Loucy (cell line): Measurements from ENCODE around the gene VMAC.

Source experiments
- H2AFZ ChIP-seq: fragments of 200-600 bp; sonication (generic); 2 replicates; pipeline ENCODE4 v1.6.0; 2016; ENCODE audit warnings: antibody characterized with exemption, mild to moderate bottlenecking, low read length, moderate library complexity
- H3F3A ChIP-seq: fragments of 200-600 bp; 2 replicates; pipeline ENCODE4 v1.6.0; 2016; ENCODE audit warnings: antibody characterized with exemption, low read depth, mild to moderate bottlenecking
- H3K27me3 ChIP-seq: fragments of 200-600 bp; sonication (generic); 2 replicates; pipeline ENCODE4 v1.6.1; 2014; ENCODE audit warnings: low read length, mild to moderate bottlenecking; ENCODE audit not compliant: insufficient read depth, poor library complexity, severe bottlenecking
- H3K36me3 ChIP-seq: fragments of 200-600 bp; sonication (generic); 2 replicates; pipeline ENCODE4 v1.6.1; 2016; ENCODE audit warnings: low read length; ENCODE audit not compliant: insufficient read depth
- H3K4me1 ChIP-seq: fragments of 200-600 bp; sonication (generic); 2 replicates; pipeline ENCODE4 v1.5.1; 2014; ENCODE audit warnings: low read length, mild to moderate bottlenecking; ENCODE audit not compliant: insufficient read depth, poor library complexity, severe bottlenecking
- H3K4me2 ChIP-seq: fragments of 200-600 bp; sonication (generic); 2 replicates; pipeline ENCODE4 v1.6.0; 2014; ENCODE audit warnings: antibody characterized with exemption, low read length, low read depth, mild to moderate bottlenecking; ENCODE audit not compliant: poor library complexity, severe bottlenecking
- H3K4me3 ChIP-seq: fragments of 200-600 bp; sonication (generic); 2 replicates; pipeline ENCODE4 v1.5.1; 2014; ENCODE audit warnings: low read length, mild to moderate bottlenecking, mixed read lengths; ENCODE audit not compliant: poor library complexity, severe bottlenecking
- H3K79me2 ChIP-seq: fragments of 200-600 bp; sonication (generic); 2 replicates; pipeline ENCODE4 v1.6.1; 2014; ENCODE audit warnings: low read length; ENCODE audit not compliant: insufficient read depth
- H3K9ac ChIP-seq: fragments of 200-600 bp; sonication (generic); 2 replicates; pipeline ENCODE4 v1.6.0; 2014; ENCODE audit warnings: mild to moderate bottlenecking, low read depth, low read length, moderate library complexity; ENCODE audit not compliant: poor library complexity, severe bottlenecking
- H3K9me2 ChIP-seq: fragments of 200-600 bp; sonication (generic); replicated peaks from 2 replicates; pipeline ENCODE4 v1.6.1; 2016; ENCODE audit warnings: low read depth, low read length, mixed read lengths
- H3K9me3 ChIP-seq: fragments of 200-600 bp; sonication (generic); 2 replicates; pipeline ENCODE4 v1.6.1; 2014; ENCODE audit warnings: mild to moderate bottlenecking, antibody characterized with exemption, low read length, low read depth; ENCODE audit not compliant: insufficient read depth
- H4K20me1 ChIP-seq: fragments of 200-600 bp; sonication (generic); 2 replicates; pipeline ENCODE4 v1.6.0; 2014; ENCODE audit warnings: antibody characterized with exemption, low read length, mild to moderate bottlenecking; ENCODE audit not compliant: insufficient read depth, poor library complexity, severe bottlenecking
- EZH2phosphoT487 ChIP-seq: fragments of 200-600 bp; IDR thresholded peaks from 2 replicates; pipeline ENCODE4 v1.6.1; 2018; ENCODE audit warnings: antibody characterized with exemption, mild to moderate bottlenecking, moderate library complexity, borderline replicate concordance
- TF ChIP-seq, protein P1 (sequence below): fragments of 200-600 bp; sonication (generic); conservative IDR thresholded peaks from 2 replicates; pipeline ENCODE4 v1.5.1; 2014; ENCODE audit warnings: mild to moderate bottlenecking, antibody characterized with exemption, low read length

Gene VMAC

DNA sequence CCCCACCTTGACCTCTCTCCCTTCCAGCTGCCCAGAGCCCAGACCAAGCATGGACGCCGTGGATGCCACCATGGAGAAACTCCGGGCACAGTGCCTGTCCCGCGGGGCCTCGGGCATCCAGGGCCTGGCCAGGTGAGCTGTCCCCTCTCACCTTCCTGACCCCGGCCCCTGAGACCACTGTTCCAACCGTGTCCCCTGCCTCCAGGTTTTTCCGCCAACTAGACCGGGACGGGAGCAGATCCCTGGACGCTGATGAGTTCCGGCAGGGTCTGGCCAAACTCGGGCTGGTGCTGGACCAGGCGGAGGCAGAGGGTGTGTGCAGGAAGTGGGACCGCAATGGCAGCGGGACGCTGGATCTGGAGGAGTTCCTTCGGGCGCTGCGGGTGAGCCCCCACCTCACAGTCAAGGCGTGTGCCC lies 9.7 kb downstream of the VMAC start:
- Histone ChIP-seq H3K4me1 (no peaks in the 10 kb centered on the region), H3K9me2 (no peaks in the 10 kb centered on the region), H3K36me3 (peaks cover 35% of the 10 kb centered on the region; the same call in 1 of the 2 replicates), H3K9me3 (no peaks in the 10 kb centered on the region), H3K9ac (no peak overlapping the region), H3K79me2 (no peaks in the 10 kb centered on the region), H3K4me3 (no peak overlapping the region), H3F3A (no peaks in the 10 kb centered on the region), H2AFZ (no peak overlapping the region), H3K4me2 (no peak overlapping the region), H4K20me1 (no peaks in the 10 kb centered on the region), H3K27me3 (no peaks in the 10 kb centered on the region)
- TF ChIP-seq, protein P1, sequence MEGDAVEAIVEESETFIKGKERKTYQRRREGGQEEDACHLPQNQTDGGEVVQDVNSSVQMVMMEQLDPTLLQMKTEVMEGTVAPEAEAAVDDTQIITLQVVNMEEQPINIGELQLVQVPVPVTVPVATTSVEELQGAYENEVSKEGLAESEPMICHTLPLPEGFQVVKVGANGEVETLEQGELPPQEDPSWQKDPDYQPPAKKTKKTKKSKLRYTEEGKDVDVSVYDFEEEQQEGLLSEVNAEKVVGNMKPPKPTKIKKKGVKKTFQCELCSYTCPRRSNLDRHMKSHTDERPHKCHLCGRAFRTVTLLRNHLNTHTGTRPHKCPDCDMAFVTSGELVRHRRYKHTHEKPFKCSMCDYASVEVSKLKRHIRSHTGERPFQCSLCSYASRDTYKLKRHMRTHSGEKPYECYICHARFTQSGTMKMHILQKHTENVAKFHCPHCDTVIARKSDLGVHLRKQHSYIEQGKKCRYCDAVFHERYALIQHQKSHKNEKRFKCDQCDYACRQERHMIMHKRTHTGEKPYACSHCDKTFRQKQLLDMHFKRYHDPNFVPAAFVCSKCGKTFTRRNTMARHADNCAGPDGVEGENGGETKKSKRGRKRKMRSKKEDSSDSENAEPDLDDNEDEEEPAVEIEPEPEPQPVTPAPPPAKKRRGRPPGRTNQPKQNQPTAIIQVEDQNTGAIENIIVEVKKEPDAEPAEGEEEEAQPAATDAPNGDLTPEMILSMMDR: no peak

DNA sequence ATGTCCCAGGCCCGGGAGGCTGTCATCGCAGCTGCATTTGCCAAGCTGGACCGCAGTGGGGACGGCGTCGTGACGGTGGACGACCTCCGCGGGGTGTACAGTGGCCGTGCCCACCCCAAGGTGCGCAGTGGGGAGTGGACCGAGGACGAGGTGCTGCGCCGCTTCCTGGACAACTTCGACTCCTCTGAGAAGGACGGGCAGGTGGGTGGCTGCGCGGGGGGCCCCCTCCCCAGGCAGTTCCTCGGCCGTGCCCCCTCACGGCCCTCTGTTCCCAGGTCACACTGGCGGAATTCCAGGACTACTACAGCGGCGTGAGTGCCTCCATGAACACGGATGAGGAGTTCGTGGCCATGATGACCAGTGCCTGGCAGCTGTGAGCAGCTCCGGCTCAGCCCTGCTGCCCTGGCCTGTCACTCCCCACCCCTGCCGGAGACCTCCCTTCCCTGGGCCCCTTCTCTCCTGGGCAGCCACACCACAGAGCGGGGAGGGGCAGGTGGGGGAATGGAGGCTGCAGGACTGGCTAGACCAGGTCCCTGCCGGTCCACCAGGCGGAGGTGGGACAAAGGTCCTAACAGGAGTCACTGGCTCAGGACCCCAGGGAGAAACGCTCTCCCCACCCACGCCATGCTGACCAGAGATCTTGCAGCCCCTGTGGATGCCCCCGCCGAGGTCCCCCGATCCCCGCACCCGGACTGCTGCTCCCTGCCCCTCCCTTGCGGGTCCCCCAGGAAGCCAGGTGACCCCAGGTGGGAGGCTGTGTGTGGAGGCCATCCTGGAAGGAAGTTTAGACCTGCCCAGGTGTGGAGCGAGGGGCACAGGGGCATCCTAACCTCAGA lies 10.5 kb downstream of the VMAC start:
- no peak overlapping the region for H3K4me3 ChIP-seq
- H3K4me1 ChIP-seq: no peaks in the 10 kb centered on the region
- no peaks in the 10 kb centered on the region for H3K27me3 ChIP-seq
- peaks cover 43% of the 10 kb centered on the region; the same call in 1 of the 2 replicates for H3K36me3 ChIP-seq
- no peak overlapping the region for H2AFZ ChIP-seq
- no peaks in the 10 kb centered on the region for H4K20me1 ChIP-seq
- H3K9me2 ChIP-seq: no peaks in the 10 kb centered on the region
- H3K79me2 ChIP-seq: no peaks in the 10 kb centered on the region
- H3K9me3 ChIP-seq: no peaks in the 10 kb centered on the region
- no peak overlapping the region for H3K9ac ChIP-seq
- TF ChIP-seq, protein P1: no peak
- TF ChIP-seq EZH2phosphoT487: no peak
- H3F3A ChIP-seq: no peaks in the 10 kb centered on the region
- H3K4me2 ChIP-seq: no peak overlapping the region

DNA sequence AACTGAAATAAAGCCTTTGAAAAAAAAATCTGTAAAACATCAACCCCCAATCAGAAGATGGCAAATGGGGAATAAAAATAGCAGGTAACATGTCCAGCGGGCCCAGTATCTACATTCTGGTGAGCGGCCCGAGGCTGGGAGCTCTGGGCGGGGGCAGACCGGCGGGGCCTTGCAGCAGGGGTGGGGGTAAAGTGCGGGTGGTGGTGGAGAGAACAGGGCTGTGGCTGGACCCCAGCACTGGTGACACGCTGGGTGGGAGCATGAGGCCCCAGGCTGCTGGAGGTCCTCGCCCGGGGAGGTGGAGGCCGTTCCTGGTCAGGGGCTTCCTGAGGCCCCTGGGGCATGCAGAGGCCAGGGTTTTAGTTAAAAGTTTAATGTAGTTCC lies 11.1 kb downstream of the VMAC start:
- Histone ChIP-seq H2AFZ (no peak overlapping the region), H3K9ac (no peak overlapping the region), H4K20me1 (no peaks in the 10 kb centered on the region), H3K79me2 (no peaks in the 10 kb centered on the region), H3F3A (no peaks in the 10 kb centered on the region), H3K9me3 (no peaks in the 10 kb centered on the region), H3K4me3 (no peak overlapping the region), H3K9me2 (no peaks in the 10 kb centered on the region), H3K27me3 (no peaks in the 10 kb centered on the region), H3K36me3 (peaks cover 49% of the 10 kb centered on the region; the same call in 1 of the 2 replicates), H3K4me2 (no peak overlapping the region), H3K4me1 (no peaks in the 10 kb centered on the region)
- TF ChIP-seq EZH2phosphoT487: no peak
- TF ChIP-seq, protein P1: no peak
